Measurements from ENCODE around the gene BCAN.

The BCAN gene

DNA sequence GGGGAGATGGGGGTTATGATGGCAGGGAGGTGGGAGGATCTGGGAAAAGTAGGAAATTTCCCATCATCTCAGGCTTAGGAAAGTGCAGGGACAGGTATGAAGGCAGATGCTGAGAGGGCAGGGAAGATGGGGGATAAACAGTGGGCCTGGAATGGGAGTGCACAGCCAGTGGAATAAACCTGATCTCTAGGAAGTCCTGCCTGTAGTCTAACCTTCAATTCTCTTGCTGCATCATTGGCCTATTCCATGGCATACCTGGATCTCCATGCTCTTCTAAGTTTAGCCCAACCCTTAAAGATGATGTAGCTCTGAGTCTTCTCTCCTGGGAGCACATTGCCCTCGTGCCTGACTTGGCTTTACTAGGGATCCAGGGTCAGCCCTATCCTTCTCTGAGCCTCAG, 2.7 kb downstream of the BCAN start:
- ATAC-seq: no peak

DNA sequence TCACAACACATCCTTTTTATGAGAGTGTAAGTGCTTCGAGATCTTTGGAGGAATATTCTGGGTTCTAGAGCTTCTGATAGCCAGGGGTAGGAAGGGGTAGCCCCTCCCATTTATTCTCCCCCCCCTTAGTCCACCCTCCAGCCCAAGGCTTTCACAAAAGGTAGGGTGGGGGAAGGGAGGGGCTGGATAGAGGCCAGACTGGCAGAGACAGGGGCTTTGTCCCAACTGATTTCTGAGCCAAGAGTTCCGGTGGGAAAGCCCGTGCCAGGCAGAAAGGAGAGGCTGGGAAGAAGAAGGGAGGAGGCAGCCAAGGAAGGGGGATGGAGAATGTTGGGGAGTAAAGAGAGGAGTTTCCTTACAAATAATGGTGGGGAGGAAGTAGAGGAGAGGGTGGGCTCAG, 3.1 kb downstream of the BCAN start:
- no peak for ATAC-seq

DNA sequence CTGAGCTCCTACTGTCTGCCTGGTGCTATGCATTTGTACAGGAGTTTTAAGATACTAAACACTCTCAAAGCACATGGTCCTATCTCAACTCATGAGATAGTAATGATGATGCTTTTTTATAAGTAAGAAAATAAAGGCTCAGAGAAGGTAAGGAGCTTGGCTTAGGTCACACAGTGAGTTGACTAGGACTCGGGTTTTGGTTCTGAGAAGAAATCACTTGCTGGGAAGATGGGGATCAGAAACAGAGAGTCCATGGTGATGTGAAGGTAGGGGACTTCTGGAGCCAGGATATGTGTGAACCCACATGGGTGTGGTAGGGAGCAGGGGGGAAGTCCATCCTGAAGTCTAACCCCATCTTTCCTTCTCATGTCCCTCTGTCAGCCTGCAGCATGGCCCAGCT, 3.7 kb downstream of the BCAN start:
- no peak for ATAC-seq

DNA sequence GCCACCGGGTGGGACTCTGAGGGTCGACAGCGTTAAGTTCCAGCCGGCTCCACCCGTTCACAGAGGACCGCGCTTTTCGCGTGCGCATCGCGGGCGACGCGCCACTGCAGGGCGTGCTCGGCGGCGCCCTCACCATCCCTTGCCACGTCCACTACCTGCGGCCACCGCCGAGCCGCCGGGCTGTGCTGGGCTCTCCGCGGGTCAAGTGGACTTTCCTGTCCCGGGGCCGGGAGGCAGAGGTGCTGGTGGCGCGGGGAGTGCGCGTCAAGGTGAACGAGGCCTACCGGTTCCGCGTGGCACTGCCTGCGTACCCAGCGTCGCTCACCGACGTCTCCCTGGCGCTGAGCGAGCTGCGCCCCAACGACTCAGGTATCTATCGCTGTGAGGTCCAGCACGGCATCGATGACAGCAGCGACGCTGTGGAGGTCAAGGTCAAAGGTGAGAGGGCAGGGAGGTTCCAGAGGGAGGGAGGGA, 4.9 kb downstream of the BCAN start:
- ATAC-seq: no peak

DNA sequence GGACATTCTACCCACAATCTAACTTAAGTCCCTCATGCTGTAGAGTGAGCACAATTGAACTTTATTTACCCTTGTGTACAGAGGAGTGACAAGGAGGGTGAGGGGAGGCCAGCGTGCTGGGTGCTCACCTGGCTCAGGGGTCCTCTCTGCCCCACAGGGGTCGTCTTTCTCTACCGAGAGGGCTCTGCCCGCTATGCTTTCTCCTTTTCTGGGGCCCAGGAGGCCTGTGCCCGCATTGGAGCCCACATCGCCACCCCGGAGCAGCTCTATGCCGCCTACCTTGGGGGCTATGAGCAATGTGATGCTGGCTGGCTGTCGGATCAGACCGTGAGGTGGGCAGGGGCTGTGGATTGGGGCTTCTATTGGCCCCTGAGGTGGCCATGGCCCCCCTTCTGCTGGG, 5.4 kb downstream of the BCAN start:
- no peak for ATAC-seq

DNA sequence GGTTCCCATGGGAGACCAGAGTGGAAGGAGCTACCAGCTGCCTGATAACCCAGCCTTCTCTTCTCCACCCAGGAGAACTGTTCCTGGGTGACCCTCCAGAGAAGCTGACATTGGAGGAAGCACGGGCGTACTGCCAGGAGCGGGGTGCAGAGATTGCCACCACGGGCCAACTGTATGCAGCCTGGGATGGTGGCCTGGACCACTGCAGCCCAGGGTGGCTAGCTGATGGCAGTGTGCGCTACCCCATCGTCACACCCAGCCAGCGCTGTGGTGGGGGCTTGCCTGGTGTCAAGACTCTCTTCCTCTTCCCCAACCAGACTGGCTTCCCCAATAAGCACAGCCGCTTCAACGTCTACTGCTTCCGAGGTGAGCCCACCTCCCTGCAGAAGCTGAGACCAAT, 6.6 kb downstream of the BCAN start:
- no peak for ATAC-seq

DNA sequence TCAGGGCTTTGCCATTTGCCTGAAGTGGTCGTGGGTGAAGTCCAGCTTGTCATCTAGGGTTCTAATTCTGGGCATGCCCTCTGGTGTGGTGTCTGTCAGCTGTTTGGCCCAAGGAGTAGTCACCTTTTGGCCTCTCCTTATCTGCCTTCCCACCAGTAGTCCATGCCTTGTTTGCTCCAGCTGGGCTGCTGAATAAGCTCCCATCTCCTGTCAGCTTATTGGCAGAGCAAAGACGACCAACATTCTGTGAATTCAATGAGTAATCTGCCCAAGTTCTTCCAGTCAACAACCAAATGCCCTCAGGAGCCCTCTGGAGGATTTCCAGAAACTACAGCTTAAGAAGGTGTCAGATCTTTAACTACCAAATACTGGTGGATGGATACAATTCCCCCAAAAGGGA, 7.0 kb downstream of the BCAN start:
- no peak for ATAC-seq

DNA sequence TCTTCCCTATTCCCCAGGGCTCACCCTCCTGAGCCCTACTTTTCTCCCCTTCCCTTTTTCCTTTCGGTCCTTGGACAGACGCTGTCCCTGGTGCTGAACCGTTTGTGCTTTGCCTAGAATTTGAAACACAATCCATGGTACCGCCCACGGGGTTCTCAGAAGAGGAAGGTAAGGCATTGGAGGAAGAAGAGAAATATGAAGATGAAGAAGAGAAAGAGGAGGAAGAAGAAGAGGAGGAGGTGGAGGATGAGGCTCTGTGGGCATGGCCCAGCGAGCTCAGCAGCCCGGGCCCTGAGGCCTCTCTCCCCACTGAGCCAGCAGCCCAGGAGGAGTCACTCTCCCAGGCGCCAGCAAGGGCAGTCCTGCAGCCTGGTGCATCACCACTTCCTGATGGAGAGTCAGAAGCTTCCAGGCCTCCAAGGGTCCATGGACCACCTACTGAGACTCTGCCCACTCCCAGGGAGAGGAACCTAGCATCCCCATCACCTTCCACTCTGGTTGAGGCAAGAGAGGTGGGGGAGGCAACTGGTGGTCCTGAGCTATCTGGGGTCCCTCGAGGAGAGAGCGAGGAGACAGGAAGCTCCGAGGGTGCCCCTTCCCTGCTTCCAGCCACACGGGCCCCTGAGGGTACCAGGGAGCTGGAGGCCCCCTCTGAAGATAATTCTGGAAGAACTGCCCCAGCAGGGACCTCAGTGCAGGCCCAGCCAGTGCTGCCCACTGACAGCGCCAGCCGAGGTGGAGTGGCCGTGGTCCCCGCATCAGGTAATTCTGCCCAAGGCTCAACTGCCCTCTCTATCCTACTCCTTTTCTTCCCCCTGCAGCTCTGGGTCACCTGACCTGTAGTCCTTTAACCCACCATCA, 10.4 kb downstream of the BCAN start:
- ATAC-seq: no peak

DNA sequence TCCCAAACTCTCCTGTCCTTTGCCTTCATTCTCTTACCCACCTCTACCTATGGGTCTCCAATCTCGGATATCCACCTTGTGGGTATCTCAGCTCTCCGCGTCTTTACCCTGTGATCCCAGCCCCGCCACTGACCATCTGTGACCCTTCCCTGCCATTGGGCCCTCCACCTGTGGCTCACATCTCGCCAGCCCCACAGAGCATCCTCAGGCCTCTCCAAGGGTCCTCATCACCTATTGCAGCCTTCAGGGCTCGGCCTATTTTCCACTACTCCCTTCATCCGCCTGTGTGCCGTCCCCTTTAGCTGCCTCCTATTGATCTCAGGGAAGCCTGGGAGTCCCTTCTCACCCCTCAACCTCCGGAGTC, 11.1 kb downstream of the BCAN start:
- no peak for ATAC-seq

DNA sequence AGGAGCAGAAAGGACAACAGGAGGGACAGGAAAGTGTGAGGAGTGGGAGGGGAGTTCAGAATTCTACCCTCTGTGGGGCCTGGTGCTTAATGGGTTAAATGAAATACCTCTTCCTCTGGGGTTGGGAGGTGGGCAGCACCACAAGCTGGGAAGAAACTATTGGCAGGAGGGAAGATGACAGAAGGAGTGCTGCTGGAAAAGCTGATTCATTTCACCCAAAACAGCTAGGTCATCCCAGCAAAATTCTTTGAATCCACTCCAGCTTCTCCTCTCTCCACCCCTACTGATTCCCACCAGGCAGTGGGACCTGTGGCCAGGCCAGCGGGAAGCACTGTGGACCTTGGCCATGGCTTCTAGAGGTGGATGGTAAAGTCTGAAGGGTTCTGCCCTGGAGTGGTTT, 12.8 kb downstream of the BCAN start:
- ATAC-seq: no peak

DNA sequence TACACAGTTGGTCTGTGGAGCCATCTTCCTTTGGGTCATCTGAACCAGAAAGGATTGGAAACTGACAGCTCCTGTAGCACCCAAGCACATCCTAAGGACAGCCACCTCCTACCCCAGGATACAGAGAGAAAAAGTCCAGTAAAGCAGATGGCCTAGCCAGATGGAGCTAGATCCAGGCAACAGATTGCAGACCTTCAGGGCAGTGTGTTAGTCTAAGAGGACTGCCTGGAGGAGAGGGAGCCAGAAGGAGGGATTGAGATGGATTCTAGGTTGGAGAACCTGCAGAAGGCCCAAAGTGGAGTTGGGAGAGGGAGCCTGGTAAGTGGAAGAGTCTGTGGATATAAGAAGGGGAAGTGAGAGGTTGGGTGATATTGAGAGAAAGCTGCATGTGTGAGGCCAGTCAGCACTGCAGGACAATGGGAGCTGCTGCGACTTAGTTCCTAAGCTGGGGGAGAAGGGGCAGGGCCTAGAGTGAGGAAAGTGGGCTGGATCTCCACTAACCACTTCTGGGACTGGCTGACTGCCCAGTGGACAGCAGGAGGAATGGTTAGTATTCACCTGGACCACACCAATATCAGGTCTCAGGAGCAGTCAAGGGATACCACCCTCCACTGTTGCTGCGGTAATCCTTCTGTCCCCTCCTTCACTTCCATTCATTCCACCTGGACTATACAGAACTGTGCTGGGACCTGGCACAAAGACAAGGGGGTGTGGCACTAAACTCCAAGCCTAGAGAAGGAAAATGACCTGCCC, 13.4 kb downstream of the BCAN start:
- ATAC-seq: no peak

DNA sequence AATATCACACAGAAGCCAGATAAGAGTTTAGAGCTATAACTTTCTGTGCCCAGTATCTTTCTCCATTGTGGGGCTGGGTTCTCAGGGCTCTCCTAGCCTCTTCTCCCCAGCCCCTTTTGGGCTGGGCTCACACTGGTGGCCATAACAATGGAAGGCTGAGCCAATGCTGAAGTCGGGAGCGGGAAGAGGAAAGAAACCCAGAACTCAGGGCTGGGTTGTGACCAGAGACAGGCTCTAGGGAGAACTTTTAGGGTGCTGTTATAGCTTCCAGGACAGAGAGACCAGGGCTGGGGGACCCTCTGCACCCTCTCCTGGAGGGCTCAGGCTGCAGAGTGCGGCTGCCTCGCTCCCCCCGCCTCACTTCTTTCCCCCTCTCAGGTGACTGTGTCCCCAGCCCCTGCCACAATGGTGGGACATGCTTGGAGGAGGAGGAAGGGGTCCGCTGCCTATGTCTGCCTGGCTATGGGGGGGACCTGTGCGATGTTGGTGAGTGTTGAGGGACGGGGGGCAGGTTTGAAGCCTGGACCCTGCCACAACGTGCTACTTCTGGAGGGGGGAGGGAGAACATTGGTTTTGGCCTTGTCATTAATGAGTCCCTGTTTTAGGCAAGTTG, 14.1 kb downstream of the BCAN start:
- no peak for ATAC-seq

DNA sequence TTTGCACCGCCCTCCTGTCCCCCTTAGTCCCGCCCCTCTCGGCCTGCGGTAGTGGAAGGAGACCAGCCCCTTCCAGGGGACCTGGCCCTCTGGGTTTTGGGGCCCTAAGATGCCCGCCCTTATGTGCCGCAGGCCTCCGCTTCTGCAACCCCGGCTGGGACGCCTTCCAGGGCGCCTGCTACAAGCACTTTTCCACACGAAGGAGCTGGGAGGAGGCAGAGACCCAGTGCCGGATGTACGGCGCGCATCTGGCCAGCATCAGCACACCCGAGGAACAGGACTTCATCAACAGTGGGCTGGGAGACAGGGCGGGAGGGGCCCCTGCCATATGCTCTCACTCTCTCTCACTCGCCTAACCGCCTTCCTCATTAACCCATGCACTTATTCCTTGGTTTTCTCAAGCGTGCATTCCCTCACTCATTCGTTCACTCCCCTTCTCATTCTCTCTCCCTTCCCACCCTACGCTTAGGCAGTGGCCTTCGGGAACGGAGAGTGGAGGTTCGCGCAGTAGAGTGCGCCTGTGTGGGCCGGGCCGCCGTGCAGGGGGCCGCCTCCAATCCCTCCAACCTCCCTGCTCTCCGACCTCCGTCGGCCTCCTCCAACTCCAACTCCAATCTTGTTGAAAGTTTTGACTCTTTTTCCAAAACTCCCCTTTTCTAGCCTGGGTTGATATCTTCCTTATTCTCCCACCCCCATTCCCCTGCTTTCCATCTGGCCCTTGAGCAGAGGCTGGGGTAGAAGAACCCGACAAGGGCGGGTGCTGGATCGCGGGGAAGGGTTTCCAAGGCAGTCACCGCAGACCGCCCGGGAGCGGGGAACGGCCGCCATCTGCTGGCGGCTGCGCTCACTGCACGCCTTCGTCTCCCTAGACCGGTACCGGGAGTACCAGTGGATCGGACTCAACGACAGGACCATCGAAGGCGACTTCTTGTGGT, 15.2 kb downstream of the BCAN start:
- peak; percentile 50 to 58 for ATAC-seq

DNA sequence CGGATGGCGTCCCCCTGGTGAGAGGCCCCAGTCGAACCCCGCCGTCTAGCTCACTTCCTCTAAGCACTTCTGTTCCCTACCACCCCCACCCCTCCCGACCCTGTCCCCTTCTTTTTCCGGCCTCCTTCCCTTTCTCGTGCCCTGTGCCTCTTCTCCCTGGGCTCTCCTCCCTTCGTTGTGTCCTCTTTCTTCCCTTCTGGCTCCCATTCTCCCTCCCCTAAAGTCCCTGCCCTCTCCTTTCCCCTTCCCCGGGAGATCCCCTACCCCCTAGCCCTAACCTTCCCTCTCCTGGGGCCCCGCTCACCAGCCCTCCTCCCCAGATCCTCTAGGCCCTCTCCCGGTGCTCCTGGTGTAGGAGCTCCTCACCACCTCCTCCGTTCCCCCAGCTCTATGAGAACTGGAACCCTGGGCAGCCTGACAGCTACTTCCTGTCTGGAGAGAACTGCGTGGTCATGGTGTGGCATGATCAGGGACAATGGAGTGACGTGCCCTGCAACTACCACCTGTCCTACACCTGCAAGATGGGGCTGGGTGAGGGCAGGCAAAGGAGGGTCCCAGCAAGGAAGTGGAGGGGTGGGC, 15.9 kb downstream of the BCAN start:
- ATAC-seq: no peak

DNA sequence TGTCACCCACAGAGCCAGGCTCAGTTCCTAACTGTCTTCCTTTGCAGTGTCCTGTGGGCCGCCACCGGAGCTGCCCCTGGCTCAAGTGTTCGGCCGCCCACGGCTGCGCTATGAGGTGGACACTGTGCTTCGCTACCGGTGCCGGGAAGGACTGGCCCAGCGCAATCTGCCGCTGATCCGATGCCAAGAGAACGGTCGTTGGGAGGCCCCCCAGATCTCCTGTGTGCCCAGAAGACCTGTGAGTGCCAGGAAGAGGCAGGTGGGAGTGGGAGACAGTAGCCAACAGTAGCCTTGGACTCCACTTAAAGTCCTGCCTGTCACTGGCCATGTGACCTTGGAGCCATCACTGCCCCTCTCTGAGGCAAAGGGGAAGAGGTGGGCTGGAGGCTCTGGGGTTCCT, 16.6 kb downstream of the BCAN start:
- ATAC-seq: no peak

DNA sequence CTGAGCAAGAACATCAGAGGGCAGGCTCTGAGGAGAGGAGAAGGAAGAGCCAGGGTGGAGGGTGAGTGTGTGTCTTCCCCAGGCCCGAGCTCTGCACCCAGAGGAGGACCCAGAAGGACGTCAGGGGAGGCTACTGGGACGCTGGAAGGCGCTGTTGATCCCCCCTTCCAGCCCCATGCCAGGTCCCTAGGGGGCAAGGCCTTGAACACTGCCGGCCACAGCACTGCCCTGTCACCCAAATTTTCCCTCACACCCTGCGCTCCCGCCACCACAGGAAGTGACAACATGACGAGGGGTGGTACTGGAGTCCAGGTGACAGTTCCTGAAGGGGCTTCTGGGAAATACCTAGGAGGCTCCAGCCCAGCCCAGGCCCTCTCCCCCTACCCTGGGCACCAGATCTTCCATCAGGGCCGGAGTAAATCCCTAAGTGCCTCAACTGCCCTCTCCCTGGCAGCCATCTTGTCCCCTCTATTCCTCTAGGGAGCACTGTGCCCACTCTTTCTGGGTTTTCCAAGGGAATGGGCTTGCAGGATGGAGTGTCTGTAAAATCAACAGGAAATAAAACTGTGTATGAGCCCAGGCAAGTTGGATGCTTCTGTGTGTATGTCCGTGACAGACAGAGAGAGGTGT, 17.1 kb downstream of the BCAN start:
- ATAC-seq: no peak

DNA sequence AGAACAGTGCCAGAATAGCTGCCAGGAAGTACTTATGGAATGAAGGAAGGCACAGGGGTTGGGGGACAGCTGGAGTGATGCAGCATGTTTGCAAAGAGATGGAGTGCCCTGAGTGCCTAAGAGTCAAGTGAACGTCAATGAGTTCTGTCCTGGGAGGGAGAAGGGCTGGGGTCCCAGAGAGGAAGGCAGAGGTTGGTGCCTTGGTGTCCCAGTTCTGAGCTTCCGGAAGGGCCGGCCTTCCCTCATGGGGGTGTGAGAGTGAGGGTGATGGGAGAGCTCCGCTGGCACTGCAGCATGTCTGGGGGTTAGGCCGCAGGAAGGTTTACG, 17.7 kb downstream of the BCAN start:
- no peak for ATAC-seq

DNA sequence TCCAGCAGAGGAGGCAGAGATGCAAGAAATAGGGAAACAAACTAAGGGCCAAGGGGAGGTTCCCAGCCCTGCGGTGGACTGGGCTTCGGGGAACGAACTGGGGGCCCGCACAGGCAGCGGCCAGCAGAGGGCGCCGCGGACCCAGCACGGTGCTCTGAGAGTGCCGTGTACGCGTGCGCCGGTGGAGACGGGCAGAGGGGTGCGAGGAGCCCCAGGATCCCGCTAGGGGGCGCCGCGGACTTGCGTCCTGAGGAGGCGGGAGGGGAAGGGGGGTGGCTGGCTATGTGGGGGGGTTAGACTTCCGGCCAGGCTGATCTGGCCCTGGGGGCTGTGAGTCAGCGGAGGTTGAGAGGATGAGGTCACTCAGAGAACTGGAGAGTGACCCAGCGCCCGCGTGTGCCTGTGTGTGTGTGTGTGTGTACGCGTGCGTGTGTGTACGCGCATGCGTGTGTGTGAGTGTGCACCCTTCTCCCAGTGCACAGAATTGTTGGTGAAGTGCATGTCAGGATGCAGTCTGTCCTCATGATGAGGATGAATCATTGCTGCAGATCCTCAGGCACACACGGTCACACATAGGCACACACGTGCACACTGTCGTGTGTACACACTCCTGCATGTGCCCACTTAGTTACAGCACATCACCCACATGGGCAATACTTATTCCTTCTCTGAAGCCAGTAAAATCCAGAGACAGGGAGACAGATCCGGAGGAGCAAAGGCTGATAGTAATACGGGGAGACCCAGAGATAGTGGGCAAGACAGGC, 18.3 kb downstream of the BCAN start:
- ATAC-seq: peak; percentile 78 to 86

DNA sequence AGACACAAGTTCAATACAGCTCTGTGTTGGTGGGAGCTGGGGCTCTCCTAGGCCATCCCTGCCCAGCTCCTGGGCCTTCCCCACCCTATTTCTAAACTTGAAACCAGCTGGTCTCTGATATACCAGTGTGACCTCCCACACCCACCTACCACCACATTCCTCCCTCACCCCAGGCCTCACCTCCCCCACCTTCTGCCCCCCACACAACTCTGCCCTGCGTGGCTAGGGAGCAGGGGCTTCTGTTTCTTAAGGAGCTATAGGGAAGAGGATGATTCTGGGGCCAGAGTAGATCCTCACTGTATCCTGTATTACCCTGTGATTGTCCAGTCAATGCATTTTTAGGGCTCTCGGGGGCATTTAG, 18.8 kb downstream of the BCAN start:
- ATAC-seq: no peak

DNA sequence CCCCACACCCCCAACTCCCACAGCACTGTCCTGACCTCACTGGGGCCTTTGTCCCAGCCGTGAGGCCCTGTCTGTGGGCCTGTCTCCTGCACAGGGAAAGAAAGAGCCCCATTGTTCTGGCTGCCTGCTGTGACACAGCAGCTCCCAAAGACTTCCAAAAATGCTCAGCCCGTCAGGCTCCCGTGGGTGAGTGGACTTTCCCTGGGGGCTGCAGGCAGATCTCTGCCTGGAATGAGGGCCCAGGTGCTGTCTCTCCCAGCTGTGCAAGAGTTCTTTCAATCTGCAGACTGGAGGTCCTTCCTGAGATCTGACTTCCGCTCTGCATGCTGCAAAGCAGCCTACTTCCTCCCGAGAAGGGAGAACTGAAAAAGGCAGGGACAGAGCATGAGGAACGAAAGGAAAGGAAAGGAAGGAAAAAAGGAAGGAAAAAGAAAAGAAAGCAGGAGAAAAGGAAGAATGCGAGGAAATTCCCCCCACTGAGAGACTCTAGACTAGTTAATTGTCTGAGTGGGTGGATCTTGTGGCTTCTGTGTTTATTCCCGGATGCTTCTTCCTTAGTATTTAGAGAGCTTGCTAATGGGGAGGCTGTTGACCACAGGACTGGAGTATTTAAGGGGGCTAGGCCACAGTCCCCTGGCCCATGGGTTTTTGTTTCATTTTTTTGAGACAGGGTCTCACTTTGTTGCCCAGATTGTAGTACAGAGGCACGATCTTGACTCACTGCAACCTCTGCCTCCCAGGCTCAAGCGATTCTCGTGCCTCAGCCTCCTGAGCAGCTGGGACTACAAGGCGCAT, 20.3 kb downstream of the BCAN start:
- no peak for ATAC-seq

DNA sequence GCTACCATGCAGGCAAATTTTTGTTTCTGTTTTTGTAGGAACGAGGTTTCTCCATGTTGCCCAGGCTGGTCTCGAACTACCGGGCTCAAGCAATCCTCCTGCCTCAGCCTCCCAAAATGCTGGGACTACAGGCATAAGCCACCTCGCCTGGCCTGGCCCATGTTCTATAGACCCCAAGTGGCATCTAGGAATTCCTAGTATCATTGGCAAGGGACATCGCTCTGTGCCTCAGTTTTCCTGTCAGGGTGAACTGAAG, 20.8 kb downstream of the BCAN start:
- no peak for ATAC-seq

Data from activated CD4-positive, CD25-positive, alpha-beta regulatory T cell treated with anti-CD3 and anti-CD28 coated beads, Interleukin-2, amount 50 U/mL, for 24 hours (primary cell).